Duodenal mucosa (tissue), 2 donors: ENCODE results near the gene PIGO.

ENCODE experiments used
- H3K27ac ChIP-seq: one replicate; pipeline ENCODE4 v1.7.0; 2013; ENCODE audit warnings: low read depth, low read length
- H3K27me3 ChIP-seq, 2 donors: one replicate each; pipeline ENCODE4 v1.7.0; 2013; ENCODE audit warnings: low read length in 2 of 2, control low read depth in 1 of 2; ENCODE audit not compliant: insufficient read depth in 2 of 2, control insufficient read depth in 1 of 2
- H3K36me3 ChIP-seq, 2 donors: one replicate each; pipeline ENCODE4 v1.7.0; 2013; ENCODE audit warnings: low read length in 2 of 2, control low read depth in 1 of 2; ENCODE audit not compliant: insufficient read depth in 2 of 2, control insufficient read depth in 1 of 2
- H3K4me1 ChIP-seq, 2 donors: one replicate each; pipeline ENCODE4 v1.7.0; 2013; ENCODE audit warnings: low read length in 2 of 2, control low read depth in 1 of 2; ENCODE audit not compliant: insufficient read depth in 2 of 2, control insufficient read depth in 1 of 2
- H3K4me3 ChIP-seq, 2 donors: one replicate each; pipeline ENCODE4 v1.7.0; 2013; ENCODE audit warnings: low read length in 2 of 2, low read depth in 1 of 2
- H3K9ac ChIP-seq, 2 donors: one replicate each; pipeline ENCODE4 v1.7.0; 2013; ENCODE audit warnings: low read length in 2 of 2, low read depth in 1 of 2
- H3K9me3 ChIP-seq, 2 donors: one replicate each; pipeline ENCODE4 v1.7.0; 2013; ENCODE audit warnings: low read length in 2 of 2, control low read depth in 1 of 2; ENCODE audit not compliant: control insufficient read depth in 1 of 2

Gene PIGO

DNA sequence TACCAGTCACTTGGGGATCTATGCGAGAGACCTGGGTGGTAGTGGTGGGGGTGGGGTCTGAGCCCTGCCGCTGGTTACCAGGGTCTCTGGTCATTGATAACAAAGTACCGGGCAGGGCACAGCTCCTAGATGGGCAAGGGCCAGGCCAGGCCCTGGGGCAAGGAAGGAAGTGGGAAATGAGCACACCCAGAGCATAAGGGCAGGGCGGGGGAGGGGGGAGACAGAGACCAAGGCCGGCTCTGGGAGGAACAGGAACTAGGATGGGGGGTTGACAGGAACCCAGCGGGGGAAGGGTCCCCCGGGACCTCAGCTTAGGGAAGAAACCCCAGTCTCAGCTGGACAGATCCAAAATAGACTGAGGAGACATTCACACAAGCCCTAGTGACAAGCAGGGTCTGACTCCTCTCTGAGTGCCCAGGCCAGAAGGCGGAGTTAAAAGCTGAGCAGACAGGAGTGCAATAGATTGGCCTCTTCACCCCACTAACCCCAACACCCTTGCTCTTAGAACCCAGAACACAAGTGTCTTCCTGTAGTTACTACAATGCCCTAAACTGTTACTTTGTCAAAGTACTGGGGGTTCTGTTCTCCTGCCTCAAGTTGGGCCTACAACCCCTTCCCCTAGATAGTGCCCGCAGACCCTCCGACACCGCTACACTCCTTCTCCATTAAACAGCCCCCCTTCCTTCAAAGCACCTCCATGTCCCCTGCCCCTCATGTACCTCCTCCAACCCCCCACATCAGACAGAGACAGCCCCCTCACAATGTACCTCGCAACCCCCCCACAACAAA lies 18.6 kb upstream of the PIGO start:
- Histone ChIP-seq H3K4me1 (peaks cover 46 to 48% of the 10 kb centered on the region in 2 donors), H3K4me3 (peak overlapping the region; percentile 90 to 94), H3K9ac (peak overlapping the region; percentile 75 to 91), H3K27ac (peak overlapping the region; percentile 81), H3K9me3 (no peaks in the 10 kb centered on the region), H3K36me3 (no peaks in the 10 kb centered on the region), H3K27me3 (no peaks in the 10 kb centered on the region)

DNA sequence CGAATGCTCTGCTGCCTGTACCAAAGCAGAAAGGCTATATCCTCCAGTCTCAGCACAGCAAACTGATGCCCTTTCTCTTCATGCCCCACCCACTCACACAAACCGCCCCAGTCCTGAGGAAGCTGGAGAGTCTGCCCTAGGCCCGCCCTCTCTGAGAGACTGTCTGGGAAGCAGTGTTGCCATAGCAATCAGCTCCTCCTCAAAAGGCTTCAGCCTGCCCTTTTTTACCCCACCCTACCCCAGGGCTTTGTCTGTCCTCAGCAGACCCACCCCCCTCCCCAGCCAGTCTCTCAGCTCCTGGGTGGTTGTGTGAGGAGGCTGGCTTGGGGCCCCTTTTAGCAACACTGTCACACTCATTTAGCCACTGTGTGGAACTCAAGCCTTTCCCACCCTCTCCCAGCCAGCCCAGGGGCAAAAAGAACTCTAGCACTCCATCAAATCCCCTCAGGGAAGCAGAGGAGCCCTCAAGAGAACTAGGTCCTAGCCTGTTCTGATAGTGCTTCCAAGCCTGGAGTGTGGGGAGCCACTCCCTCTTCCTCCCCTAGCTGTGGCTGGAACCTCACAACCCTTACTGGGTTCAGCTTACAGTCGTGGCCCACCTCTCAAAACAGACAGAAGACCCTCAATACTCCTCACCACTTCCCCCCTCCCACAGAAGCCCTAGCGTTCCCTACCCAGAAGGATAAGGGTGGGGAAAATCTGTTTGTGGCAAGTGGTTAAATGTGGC lies 17.9 kb upstream of the PIGO start:
- Histone ChIP-seq H3K27ac (peak overlapping the region; percentile 81), H3K27me3 (no peaks in the 10 kb centered on the region), H3K4me1 (peaks cover 47 to 51% of the 10 kb centered on the region in 2 donors), H3K4me3 (peak overlapping the region; percentile 90 to 94), H3K9me3 (no peaks in the 10 kb centered on the region), H3K9ac (peak overlapping the region; percentile 75 to 91), H3K36me3 (no peaks in the 10 kb centered on the region)

DNA sequence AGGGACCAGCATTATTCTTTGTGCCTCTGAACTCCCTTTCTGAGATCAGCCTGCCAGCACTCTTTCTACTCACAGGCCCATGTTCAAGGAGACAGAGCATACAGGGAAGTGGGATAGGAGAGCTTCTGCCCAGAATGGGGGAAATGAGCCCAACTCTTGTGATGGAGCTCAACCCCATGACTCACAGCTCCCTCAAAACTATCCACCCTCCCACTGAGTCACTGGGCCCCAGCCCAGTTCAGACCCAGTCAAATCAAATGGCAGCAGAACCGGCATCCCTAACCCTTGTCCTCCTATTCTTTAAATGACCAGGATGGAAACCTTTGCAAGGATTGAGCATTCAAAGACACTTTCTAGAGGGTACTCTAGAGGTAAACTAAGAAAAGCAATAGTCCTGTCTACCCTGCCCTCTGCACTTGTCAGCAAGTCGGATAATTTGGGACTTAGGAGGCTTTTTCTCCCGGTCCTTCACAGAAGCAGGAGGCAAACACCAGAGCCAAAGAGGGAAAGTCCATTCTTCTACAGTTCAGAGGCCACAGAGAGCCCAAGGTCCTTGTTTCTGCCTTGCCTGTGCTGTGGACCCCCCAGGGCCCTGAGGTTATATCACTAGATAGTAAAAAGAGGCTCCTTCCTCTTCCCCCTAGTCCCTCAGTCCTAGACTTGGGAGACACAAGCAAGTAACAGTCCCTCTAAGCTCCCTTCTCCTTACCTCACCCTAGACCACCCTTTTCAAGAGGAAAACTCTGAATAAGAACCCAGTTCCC lies 16.0 kb upstream of the PIGO start:
- Histone ChIP-seq H3K4me1 (peaks cover 47 to 51% of the 10 kb centered on the region in 2 donors), H3K4me3 (peak overlapping the region; percentile 41 to 64)

DNA sequence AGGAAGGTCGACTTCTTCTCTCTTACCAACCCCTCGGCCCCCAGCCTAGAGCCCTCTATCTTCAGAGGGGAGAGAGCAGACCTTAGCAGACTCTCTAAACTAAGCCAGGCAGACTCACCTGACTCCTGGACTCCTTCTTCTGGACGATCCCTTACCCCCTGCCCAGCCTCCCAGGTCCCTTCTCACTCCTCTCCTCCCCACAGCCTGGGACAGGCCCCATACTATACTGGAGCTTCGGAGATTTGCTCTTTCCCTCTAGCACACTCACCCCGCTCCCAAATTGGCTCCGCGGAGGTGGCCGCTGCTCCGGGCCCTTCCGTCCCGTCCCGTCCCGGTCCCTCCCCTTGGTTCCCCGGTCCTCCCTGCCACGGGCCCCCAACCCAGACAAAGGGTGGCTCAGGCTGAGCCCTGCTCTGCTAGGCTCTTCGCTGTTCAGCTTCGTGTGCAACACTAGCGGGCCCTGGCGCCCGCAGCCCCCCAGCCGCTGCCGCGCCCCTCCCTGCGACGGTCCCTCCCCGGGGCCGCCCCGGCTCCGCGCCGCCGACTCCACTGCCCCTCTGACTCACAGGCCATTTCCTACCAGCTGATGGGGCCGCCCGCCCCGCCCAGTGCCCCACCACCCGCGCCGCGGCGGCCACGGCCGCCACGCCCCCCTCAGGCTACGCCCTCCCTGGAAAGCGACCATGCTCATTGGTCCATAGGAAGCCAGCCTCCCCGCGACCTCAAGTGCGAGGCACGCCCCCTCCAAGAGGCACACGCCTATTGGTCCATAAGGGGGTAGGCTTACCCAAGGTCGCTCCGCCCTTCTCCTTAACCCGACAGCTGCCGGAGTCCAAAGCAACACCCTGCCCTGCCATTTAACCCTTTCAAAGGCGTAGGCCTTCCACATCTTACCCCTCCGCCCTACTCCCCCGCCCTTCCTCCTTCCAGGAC lies 14.9 kb upstream of the PIGO start:
- Histone ChIP-seq H3K27ac (peak overlapping the region; percentile 71), H3K27me3 (no peaks in the 10 kb centered on the region), H3K9ac (peak overlapping the region; percentile 68 to 83), H3K4me1 (peaks cover 42% of the 10 kb centered on the region in 2 donors), H3K4me3 (peak overlapping the region; percentile 79 to 89), H3K36me3 (peaks cover 13 to 24% of the 10 kb centered on the region in 2 donors), H3K9me3 (no peaks in the 10 kb centered on the region)

More for the DNA sequence above, 16.0 kb upstream of the PIGO start:
- Histone ChIP-seq H3K36me3 (peaks cover 9 to 13% of the 10 kb centered on the region in 2 donors), H3K27ac (peak overlapping the region; percentile 60), H3K9ac (peak overlapping the region in 1 of 2 donors; percentile 62), H3K9me3 (no peaks in the 10 kb centered on the region), H3K27me3 (no peaks in the 10 kb centered on the region)

DNA sequence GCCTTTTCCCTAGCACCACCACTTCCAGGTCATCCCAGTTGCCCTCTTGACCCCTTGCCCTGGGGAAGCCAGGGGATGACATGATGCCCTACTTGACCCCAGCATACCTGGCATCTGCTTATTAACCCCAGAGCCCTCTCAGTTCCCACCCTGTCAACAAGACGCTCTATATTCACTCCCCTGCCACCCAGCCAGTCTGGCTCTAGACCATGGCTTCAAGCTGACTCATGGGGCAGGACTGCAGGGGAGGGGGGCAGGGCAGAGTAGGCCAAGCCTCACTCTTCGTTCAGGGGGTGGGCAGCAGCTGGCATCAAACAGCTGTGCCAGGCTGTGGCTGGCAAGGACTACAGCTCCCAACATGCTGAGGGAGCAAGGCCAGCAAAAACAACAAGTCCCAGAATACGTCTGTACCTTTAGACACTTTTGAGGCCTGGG lies 14.0 kb upstream of the PIGO start:
- Histone ChIP-seq H3K9me3 (no peaks in the 10 kb centered on the region), H3K27ac (no peak overlapping the region), H3K4me3 (peak overlapping the region; percentile 79 to 89)

DNA sequence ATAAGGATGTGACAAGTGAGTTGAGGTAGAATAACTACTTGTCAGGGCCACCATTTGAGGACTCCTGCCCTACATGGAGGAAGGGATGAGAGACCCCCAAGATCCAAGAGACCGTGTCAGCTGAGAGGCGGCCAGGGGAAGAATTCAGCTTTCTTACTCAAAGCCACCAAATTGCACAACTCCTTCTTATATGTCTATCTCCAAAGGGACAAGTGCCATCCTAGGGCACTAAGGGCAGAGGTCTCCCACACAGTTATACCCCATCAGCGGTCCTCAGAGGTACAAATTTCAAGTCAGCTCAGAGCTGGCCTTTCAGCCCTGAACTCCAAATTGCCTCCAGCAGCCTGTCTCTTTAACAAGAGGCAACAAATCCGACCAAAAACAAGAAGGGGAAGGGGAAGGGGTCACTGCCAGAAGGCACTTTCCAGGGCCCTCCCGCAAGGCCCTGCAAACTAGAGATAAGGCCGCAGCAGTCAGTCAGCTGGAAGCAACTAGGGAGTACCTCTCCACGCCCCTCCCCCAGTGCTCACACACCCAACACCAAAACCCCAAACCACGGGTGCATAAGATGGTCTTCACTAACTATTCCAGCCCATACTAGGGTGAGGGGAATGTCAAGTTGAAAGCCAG lies 12.7 kb upstream of the PIGO start:
- Histone ChIP-seq H3K4me3 (no peak overlapping the region), H3K27ac (no peak overlapping the region), H3K9ac (no peak overlapping the region), H3K9me3 (no peaks in the 10 kb centered on the region), H3K27me3 (no peaks in the 10 kb centered on the region), H3K36me3 (peaks cover 19 to 45% of the 10 kb centered on the region in 2 donors), H3K4me1 (peaks cover 27 to 35% of the 10 kb centered on the region in 2 donors)

More for the DNA sequence above, 14.0 kb upstream of the PIGO start:
- no peaks in the 10 kb centered on the region for H3K27me3 ChIP-seq
- H3K9ac ChIP-seq: peak overlapping the region in 1 of 2 donors; percentile 83
- peaks cover 40 to 42% of the 10 kb centered on the region in 2 donors for H3K4me1 ChIP-seq
- H3K36me3 ChIP-seq: peaks cover 19 to 34% of the 10 kb centered on the region in 2 donors

DNA sequence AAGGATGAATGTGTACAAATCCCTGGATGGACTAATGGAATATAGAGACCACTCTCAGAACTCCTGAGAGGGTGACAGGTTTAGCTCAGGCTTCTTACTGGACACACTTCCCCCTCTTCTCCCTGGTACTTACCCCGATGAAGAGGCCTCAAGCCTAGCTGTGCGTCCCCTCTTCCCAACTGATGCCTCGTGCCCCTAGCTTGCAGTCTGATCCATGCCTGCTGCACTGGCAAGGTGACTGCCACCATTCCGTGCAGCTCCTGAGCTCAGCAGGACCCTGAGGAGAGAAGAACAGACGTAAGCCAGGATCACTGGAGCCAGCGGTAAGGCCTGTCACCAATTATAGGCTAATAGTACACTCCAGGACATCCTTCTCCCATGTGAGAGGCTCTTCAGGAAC lies 12.1 kb upstream of the PIGO start:
- no peaks in the 10 kb centered on the region for H3K27me3 ChIP-seq
- H3K9ac ChIP-seq: no peak overlapping the region
- H3K4me1 ChIP-seq: peaks cover 26 to 33% of the 10 kb centered on the region in 2 donors
- H3K9me3 ChIP-seq: no peaks in the 10 kb centered on the region
- H3K36me3 ChIP-seq: peaks cover 19 to 45% of the 10 kb centered on the region in 2 donors
- no peak overlapping the region for H3K27ac ChIP-seq
- no peak overlapping the region for H3K4me3 ChIP-seq

DNA sequence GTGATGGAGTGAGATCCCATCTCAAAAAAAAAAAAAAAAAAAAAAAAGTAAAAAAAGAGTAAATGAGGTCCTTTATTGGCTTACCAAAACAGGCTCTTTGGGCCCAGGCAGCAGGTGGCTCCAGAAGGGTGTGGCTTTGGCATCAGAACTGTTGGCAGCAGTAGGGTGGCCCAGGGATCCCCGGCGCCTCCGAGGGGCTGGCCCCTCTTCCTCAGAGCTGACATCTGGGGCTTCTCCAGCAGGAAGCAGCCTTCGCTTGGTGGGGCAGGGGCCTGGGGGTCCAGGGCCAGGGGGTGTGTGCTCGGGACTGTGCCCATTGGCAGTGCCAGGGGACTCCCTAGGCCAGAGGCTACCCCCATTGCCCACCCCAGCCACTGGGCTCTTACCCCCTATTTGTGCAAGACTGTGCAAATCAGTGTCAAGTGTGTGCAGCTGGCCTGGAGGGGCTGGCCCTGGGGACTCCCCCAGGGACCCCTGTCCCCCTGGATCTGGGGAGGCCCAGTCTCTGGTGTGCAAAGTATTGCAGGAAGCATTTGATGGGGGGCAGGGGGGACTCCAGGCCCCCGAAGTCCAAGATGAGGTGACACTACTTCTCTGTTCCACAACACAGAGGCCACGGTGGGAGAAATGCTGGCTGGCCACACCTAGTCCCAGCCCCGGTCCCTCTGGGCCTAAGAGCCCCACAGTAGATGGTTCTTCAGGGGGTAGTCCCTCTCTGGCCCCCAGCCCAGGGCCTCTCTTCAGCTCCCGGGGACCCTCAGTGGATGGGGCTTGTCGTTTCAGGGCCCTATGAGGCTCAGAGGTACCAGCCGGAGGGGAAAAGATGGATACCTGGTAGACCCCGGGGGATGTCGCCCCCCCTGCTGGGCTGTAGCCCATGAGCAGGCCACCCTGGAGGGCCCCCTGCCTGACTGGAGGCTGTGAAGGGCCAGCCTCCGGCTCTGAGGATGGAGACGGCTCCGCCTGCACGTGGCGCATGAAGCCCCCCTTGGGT lies 11.2 kb upstream of the PIGO start:
- Histone ChIP-seq H3K9ac (no peak overlapping the region), H3K9me3 (no peaks in the 10 kb centered on the region), H3K27ac (no peak overlapping the region), H3K4me1 (peaks cover 29 to 31% of the 10 kb centered on the region in 2 donors), H3K36me3 (peaks cover 19 to 45% of the 10 kb centered on the region in 2 donors), H3K27me3 (no peaks in the 10 kb centered on the region), H3K4me3 (no peak overlapping the region)
